Ovary (tissue), 3 donors: Measurements from ENCODE around the gene QRICH1.

Experiments
- CTCF ChIP-seq, 3 donors: fragments of 450-650 bp in 2 of 3; fragments of 200-600 bp in 1 of 3; IDR thresholded peaks; one replicate each; pipeline versions ENCODE4 v1.5.1 to v1.8.0; 2016 to 2022; ENCODE audit warnings: antibody characterized with exemption in 3 of 3, mild to moderate bottlenecking in 1 of 3
- EP300 ChIP-seq: sonication (generic); formaldehyde crosslinking; IDR thresholded peaks from one replicate; pipeline ENCODE4 v1.6.1; 2017; ENCODE audit warnings: antibody characterized with exemption
- POLR2A ChIP-seq: fragments of 450-650 bp; IDR thresholded peaks from one replicate; pipeline ENCODE4 v1.6.1; 2017; ENCODE audit warnings: antibody characterized with exemption, mild to moderate bottlenecking, moderate library complexity
- donor health status: DM: no; HTN: no; CAD: no.

- no peak for TF ChIP-seq CTCF (IDR thresholded peaks at IDR 0.05)
- TF ChIP-seq EP300, result no peak
- no peak for TF ChIP-seq POLR2A
These were observed 76.5 kb downstream of the QRICH1 start for GRCh38 chr3:49017229-49017970.
